ENCODE measurements around the gene C16orf86. TPM values are rescaled to one million over a fixed set of nuclear protein-coding genes. Genes with fewer than 3 reads are reported as not detected.

C16orf86 gene
- total RNA-seq, 1 donor from 2014 or later: 5.3 TPM

GRCh38 chr16:67641779-67642708 lies 24.6 kb upstream of the C16orf86 start:
- peaks cover 25% of the 10 kb centered on the region for H3K27me3 ChIP-seq (ENCODE audit: low read depth)
- peaks cover 27% of the 10 kb centered on the region for H3K36me3 ChIP-seq
- DNase-seq (peak; percentile 80), ATAC-seq (peak; percentile 70 to 76)
- no peaks in the 10 kb centered on the region for H3K9me3 ChIP-seq
- peaks cover 28% of the 10 kb centered on the region for H3K4me1 ChIP-seq
- peak overlapping the region; percentile 18 for H3K27ac ChIP-seq
- H3K4me3 ChIP-seq: no peak overlapping the region
- TF ChIP-seq, protein P1, sequence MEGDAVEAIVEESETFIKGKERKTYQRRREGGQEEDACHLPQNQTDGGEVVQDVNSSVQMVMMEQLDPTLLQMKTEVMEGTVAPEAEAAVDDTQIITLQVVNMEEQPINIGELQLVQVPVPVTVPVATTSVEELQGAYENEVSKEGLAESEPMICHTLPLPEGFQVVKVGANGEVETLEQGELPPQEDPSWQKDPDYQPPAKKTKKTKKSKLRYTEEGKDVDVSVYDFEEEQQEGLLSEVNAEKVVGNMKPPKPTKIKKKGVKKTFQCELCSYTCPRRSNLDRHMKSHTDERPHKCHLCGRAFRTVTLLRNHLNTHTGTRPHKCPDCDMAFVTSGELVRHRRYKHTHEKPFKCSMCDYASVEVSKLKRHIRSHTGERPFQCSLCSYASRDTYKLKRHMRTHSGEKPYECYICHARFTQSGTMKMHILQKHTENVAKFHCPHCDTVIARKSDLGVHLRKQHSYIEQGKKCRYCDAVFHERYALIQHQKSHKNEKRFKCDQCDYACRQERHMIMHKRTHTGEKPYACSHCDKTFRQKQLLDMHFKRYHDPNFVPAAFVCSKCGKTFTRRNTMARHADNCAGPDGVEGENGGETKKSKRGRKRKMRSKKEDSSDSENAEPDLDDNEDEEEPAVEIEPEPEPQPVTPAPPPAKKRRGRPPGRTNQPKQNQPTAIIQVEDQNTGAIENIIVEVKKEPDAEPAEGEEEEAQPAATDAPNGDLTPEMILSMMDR (IDR thresholded peaks at IDR 0.05): no peak
- intact Hi-C loops (cut with DNase I): no loop called here

- no peak overlapping the region for H3K27ac ChIP-seq
- DNase-seq (no peak), ATAC-seq (no peak)
- H3K27me3 ChIP-seq (ENCODE audit: low read depth): peaks cover 45% of the 10 kb centered on the region
- H3K9me3 ChIP-seq: no peaks in the 10 kb centered on the region
- TF ChIP-seq, protein P1 (IDR thresholded peaks at IDR 0.05): no peak
- H3K36me3 ChIP-seq: peaks cover 7% of the 10 kb centered on the region
- intact Hi-C loops (cut with DNase I): no loop called here
- H3K4me3 ChIP-seq: no peak overlapping the region
- H3K4me1 ChIP-seq: peaks cover 28% of the 10 kb centered on the region
Observed at GRCh38 chr16:67644038-67644437, 22.6 kb upstream of the C16orf86 start.

DNA sequence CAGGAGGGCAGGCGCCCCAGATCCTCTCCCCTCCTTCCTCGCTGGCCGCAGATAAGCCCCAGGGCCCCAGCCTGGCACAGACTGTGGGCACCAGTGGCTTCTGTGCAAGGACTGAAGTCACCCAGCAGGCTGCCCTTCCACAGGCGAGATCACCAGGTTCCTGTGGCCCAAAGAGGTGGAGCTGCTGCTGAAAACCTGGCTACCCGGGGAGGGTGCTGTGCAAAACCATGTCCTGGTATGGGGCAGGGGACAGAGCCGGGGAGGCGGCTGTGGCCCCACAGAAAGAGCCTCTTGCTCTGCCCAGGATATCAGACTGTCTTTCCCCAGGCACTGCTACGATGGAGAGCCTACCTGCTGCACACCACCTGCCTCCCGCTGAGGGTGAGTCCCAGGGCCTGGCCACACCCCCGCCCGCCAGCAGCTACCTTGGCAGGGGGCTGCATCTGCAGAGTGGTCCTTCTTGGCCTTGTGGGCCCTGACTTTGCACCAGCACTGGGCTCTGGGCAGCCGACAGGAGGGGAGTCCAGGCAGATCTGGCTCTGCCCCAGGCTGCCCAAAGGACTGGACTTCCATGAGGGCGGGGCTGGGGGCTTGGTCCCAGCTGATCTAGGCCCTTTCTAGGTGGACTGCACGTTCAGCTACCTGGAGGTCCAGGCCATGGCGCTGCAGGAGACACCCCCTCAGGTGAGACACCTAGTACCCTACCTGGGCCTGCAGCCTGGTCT lies 21.1 kb upstream of the C16orf86 start:
- peak overlapping the region; percentile 50 for H3K4me3 ChIP-seq
- intact Hi-C loops (cut with DNase I): no loop called here
- ATAC-seq (no peak), DNase-seq (no peak)
- TF ChIP-seq, protein P1 (IDR thresholded peaks at IDR 0.05): no peak
- peak overlapping the region; percentile 51 for H3K27ac ChIP-seq
- H3K27me3 ChIP-seq (ENCODE audit: low read depth): peaks cover 57% of the 10 kb centered on the region
- H3K9me3 ChIP-seq: no peaks in the 10 kb centered on the region
- peaks cover 24% of the 10 kb centered on the region for H3K4me1 ChIP-seq
- no peaks in the 10 kb centered on the region for H3K36me3 ChIP-seq

- no peak for ATAC-seq
- Histone ChIP-seq H3K36me3 (no peaks in the 10 kb centered on the region), H3K27me3 (ENCODE audit: low read depth) (peaks cover 71% of the 10 kb centered on the region), H3K4me3 (no peak overlapping the region), H3K27ac (no peak overlapping the region), H3K9me3 (no peaks in the 10 kb centered on the region), H3K4me1 (peaks cover 15% of the 10 kb centered on the region)
- intact Hi-C loops (cut with DNase I): no loop called here
- TF ChIP-seq, protein P1 (IDR thresholded peaks at IDR 0.05): no peak
- DNase-seq: peak; percentile 27
Observed at GRCh38 chr16:67647111-67647651, 19.4 kb upstream of the C16orf86 start.

GRCh38 chr16:67647681-67648080 lies 18.9 kb upstream of the C16orf86 start:
- no peak for ATAC-seq
- Histone ChIP-seq H3K4me1 (peaks cover 13% of the 10 kb centered on the region), H3K4me3 (no peak overlapping the region), H3K27me3 (ENCODE audit: low read depth) (peaks cover 72% of the 10 kb centered on the region), H3K9me3 (no peaks in the 10 kb centered on the region), H3K36me3 (no peaks in the 10 kb centered on the region), H3K27ac (no peak overlapping the region)
- TF ChIP-seq, protein P1 (IDR thresholded peaks at IDR 0.05): no peak
- intact Hi-C loops (cut with DNase I): no loop called here
- peak; percentile 35 for DNase-seq

All from lower lobe of right lung (tissue), 2 donors.